Peyer's patch (tissue), 4 donors: ENCODE results near the gene PNLIPRP2. TPM values are rescaled to one million over a fixed set of nuclear protein-coding genes. Genes with fewer than 3 reads are reported as not detected.

Experiments
- DNase-seq, 3 donors: peaks; one replicate each; pipeline ENCODE4 v3.0.0-alpha.2; 2017 to 2019
- H3K27ac ChIP-seq, 4 donors: fragments of 200-600 bp; sonication (generic); one replicate each; pipeline ENCODE4 v1.5.1; 2016 to 2019
- H3K27me3 ChIP-seq, 2 donors: fragments of 200-600 bp; sonication (generic); one replicate each; pipeline ENCODE4 v1.5.1; 2019
- H3K36me3 ChIP-seq, 3 donors: fragments of 200-600 bp; sonication (generic); one replicate each; pipeline ENCODE4 v1.5.1; 2016 to 2019
- H3K4me1 ChIP-seq, 4 donors: fragments of 200-600 bp; sonication (generic); one replicate each; pipeline ENCODE4 v1.5.1; 2016 to 2019
- H3K4me3 ChIP-seq, 4 donors: fragments of 200-600 bp; sonication (generic); 1 replicate in 3 of 4; 2 replicates in 1 of 4; pipeline ENCODE4 v1.5.1; 2016 to 2019; ENCODE audit warnings: mild to moderate bottlenecking in 1 of 4
- H3K9me3 ChIP-seq, 4 donors: fragments of 200-600 bp; sonication (generic); one replicate each; pipeline ENCODE4 v1.5.1; 2016 to 2019; ENCODE audit warnings: mild to moderate bottlenecking in 1 of 4
- CTCF ChIP-seq, 6 experiments: fragments of 450-650 bp in 4 of 6; fragments of 200-600 bp in 2 of 6; sonication (generic) in 1 of 6; IDR thresholded peaks; one replicate each; pipeline ENCODE4 v1.5.1; 2017 to 2019; ENCODE audit warnings: antibody characterized with exemption in 6 of 6, mild to moderate bottlenecking in 3 of 6, moderate library complexity in 1 of 6
- POLR2A ChIP-seq, 2 donors: fragments of 450-650 bp; IDR thresholded peaks; one replicate each; pipeline ENCODE4 v1.5.1; 2017; ENCODE audit warnings: antibody characterized with exemption in 2 of 2, mild to moderate bottlenecking in 2 of 2, moderate library complexity in 2 of 2
- total RNA-seq, 4 donors: library from RNA; depleted of rRNA; stranded (reverse); fragments of >200 nt; gene quantifications; one replicate each; pipeline ENCODE4 v1.1.0, GENCODE V29; 2016

The PNLIPRP2 gene
- 100 to 1,000 TPM in 2 of 4 donors, 10 to 100 TPM in 1, 1 to 10 TPM in 1; 9.9 to 161 (median 76.5) TPM for total RNA-seq

- Histone ChIP-seq H3K36me3 (no peaks in the 10 kb centered on the region), H3K4me1 (no peaks in the 10 kb centered on the region), H3K27me3 (no peaks in the 10 kb centered on the region), H3K27ac (peak within 1 kb of the TSS in 3 of 4 donors; percentile 55 to 88 (median 79)), H3K4me3 (peak within 1 kb of the TSS in 2 of 4 donors; percentile 49 to 55), H3K9me3 (no peaks in the 10 kb centered on the region)
- peak in 2 of 3 donors; percentile 80 to 85 for DNase-seq
- TF ChIP-seq CTCF (IDR thresholded peaks at IDR 0.05): peak in 2 of 6 experiments; percentile 6 to 18
- peak; percentile 82 to 90 for TF ChIP-seq POLR2A (IDR thresholded peaks at IDR 0.05)
Observed at GRCh38 chr10:116620423-116621400, at the start of gene PNLIPRP2. PNLIPRP2 (plus strand) TSS chr10:116620953.

- DNase-seq: no peak
- TF ChIP-seq POLR2A (IDR thresholded peaks at IDR 0.05): no peak
- TF ChIP-seq CTCF (IDR thresholded peaks at IDR 0.05): no peak
- no peak overlapping the region for H3K4me3 ChIP-seq
Observed at GRCh38 chr10:116574797-116575196, 46.0 kb upstream of the PNLIPRP2 start.

GRCh38 chr10:116587878-116588591 lies 32.7 kb upstream of the PNLIPRP2 start:
- no peaks in the 10 kb centered on the region for H3K36me3 ChIP-seq
- peaks cover 0 to 15% (median 0%) of the 10 kb centered on the region in 4 donors for H3K4me1 ChIP-seq
- H3K9me3 ChIP-seq: no peaks in the 10 kb centered on the region
- no peak overlapping the region for H3K27ac ChIP-seq
- DNase-seq: no peak
- H3K4me3 ChIP-seq: no peak overlapping the region
- no peak for TF ChIP-seq POLR2A (IDR thresholded peaks at IDR 0.05)
- no peak for TF ChIP-seq CTCF (IDR thresholded peaks at IDR 0.05)
- no peaks in the 10 kb centered on the region for H3K27me3 ChIP-seq

More at GRCh38 chr10:116574797-116575196, 46.0 kb upstream of the PNLIPRP2 start:
- Histone ChIP-seq H3K9me3 (no peaks in the 10 kb centered on the region), H3K27ac (no peak overlapping the region), H3K27me3 (no peaks in the 10 kb centered on the region), H3K36me3 (no peaks in the 10 kb centered on the region), H3K4me1 (no peaks in the 10 kb centered on the region)

- Histone ChIP-seq H3K27me3 (no peaks in the 10 kb centered on the region), H3K9me3 (no peaks in the 10 kb centered on the region), H3K36me3 (no peaks in the 10 kb centered on the region), H3K4me3 (no peak overlapping the region), H3K27ac (no peak overlapping the region), H3K4me1 (peaks cover 0 to 15% (median 0%) of the 10 kb centered on the region in 4 donors)
- no peak for TF ChIP-seq POLR2A (IDR thresholded peaks at IDR 0.05)
- no peak for DNase-seq
Observed at GRCh38 chr10:116588995-116589394, 31.8 kb upstream of the PNLIPRP2 start.

- no peak overlapping the region for H3K27ac ChIP-seq
- no peaks in the 10 kb centered on the region for H3K36me3 ChIP-seq
- H3K9me3 ChIP-seq: no peaks in the 10 kb centered on the region
- H3K4me3 ChIP-seq: no peak overlapping the region
- TF ChIP-seq POLR2A (IDR thresholded peaks at IDR 0.05) (no peak), CTCF (IDR thresholded peaks at IDR 0.05) (no peak)
- no peaks in the 10 kb centered on the region for H3K27me3 ChIP-seq
- no peak for DNase-seq
- H3K4me1 ChIP-seq: peaks cover 0 to 15% (median 0%) of the 10 kb centered on the region in 4 donors
Observed at GRCh38 chr10:116589926-116590325, 30.8 kb upstream of the PNLIPRP2 start.
